Testis (tissue), 2 donors: ENCODE measurements around the gene EXOC3L2.

ENCODE experiments used
- POLR2A ChIP-seq: fragments of 450-650 bp; IDR thresholded peaks from one replicate; pipeline ENCODE4 v1.6.1; 2017; ENCODE audit warnings: antibody characterized with exemption, mild to moderate bottlenecking, moderate library complexity
- TF ChIP-seq, protein P1 (sequence below), 3 experiments: fragments of 450-650 bp in 2 of 3; fragments of 200-600 bp in 1 of 3; sonication (generic) in 1 of 3; IDR thresholded peaks; one replicate each; pipeline ENCODE4 v1.5.1; 2016 to 2019; ENCODE audit warnings: antibody characterized with exemption in 3 of 3, mild to moderate bottlenecking in 2 of 3, moderate library complexity in 1 of 3

DNA sequence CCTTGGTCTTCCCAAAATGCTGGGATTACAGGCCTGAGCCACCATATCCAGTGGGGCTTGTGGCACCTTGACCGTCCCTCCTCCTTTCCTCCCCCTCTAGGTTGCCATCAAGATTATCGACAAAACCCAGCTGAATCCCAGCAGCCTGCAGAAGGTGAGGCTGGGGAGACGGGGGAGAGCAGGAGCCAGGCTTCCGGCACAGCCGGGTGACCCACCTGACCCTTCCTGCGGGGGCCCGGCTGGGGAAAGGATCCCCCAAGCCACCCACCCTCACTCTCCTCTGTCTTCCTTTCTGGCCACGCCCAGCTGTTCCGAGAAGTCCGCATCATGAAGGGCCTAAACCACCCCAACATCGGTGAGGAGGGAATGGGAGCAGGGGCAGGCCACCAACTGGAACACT, 17.8 kb upstream of the EXOC3L2 start:
- TF ChIP-seq, protein P1, sequence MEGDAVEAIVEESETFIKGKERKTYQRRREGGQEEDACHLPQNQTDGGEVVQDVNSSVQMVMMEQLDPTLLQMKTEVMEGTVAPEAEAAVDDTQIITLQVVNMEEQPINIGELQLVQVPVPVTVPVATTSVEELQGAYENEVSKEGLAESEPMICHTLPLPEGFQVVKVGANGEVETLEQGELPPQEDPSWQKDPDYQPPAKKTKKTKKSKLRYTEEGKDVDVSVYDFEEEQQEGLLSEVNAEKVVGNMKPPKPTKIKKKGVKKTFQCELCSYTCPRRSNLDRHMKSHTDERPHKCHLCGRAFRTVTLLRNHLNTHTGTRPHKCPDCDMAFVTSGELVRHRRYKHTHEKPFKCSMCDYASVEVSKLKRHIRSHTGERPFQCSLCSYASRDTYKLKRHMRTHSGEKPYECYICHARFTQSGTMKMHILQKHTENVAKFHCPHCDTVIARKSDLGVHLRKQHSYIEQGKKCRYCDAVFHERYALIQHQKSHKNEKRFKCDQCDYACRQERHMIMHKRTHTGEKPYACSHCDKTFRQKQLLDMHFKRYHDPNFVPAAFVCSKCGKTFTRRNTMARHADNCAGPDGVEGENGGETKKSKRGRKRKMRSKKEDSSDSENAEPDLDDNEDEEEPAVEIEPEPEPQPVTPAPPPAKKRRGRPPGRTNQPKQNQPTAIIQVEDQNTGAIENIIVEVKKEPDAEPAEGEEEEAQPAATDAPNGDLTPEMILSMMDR (IDR thresholded peaks at IDR 0.05) = no peak
- no peak for TF ChIP-seq POLR2A
